ENCODE results near the gene SLC22A17.

The SLC22A17 gene

DNA sequence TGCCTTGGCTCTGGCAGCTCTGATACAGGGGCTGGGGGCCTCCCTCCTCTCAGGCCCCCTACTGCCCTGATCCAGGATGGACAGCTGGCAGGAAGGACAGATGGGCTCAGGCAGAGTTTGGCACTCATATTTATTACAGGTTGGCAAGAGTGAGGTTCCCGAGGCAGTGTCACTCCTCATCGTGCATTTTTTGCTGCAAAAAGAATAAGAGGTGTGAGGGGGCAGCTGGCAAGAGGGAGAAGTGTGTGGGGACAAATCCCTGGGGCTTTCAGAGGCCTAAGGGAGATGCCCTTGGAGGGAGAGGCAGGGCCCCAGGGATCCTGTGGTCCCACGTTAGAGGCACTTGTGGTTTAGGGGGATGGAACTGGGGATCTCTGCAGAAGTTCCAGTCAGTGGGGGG, 29.2 kb upstream of the SLC22A17 start:
- no peak for DNase-seq (ENCODE audit: low read depth in 2 of 2)

DNA sequence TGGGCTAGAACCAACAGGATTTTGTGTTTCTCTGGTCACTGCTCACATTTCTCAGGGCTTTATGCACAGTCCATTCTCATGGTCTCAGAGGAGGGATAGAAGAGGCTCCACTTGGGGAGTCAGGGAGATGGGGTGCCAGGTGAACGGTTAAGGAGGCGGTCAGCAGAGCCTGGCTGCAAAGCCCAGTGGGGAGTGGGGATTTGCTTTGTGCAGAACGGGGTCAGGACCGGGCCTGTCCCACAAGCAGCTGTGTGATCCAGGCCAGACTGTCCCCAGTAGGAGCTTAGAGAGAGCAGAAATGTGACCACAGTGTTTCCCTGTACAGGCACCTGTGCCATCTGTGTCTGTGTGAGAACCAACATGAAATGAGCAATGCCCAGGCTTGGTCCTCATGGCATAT, 28.3 kb upstream of the SLC22A17 start:
- DNase-seq (ENCODE audit: low read depth in 2 of 2) = no peak

DNA sequence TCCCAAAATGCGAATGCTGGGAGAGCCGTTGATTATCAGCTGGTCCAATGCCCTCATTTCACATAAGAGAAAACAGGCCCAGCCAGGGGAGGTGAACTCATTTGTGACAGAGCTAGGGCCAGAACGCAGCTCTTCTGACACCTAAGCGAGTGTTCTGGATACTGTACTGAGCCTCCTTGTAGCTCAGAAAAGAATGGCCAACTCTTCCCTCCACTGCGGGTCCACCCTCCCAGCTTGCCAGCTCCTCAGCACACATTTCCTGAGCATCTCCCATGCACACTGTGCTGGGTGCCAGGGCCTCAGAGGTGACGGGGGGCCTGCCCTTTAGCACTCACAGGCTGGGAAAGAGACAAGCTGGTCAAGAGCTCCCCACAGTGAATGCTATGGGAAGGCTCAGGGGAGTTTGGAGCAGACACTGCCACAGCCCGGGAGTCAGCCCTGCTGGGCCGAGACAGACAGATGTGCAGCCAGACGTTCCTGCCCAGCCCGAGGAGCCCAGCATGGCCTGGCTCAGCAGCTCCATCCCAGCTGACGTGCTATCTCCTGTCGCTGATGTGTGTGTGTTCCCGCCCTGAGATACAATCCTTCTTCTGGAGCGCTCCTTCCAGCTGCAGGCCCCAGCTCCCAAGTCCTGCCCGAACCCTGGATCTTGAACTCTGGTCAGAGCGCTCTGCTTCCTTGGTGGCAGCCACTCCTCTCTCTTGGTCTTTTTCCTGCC, 27.7 kb upstream of the SLC22A17 start:
- DNase-seq (ENCODE audit: low read depth in 2 of 2) = no peak

DNA sequence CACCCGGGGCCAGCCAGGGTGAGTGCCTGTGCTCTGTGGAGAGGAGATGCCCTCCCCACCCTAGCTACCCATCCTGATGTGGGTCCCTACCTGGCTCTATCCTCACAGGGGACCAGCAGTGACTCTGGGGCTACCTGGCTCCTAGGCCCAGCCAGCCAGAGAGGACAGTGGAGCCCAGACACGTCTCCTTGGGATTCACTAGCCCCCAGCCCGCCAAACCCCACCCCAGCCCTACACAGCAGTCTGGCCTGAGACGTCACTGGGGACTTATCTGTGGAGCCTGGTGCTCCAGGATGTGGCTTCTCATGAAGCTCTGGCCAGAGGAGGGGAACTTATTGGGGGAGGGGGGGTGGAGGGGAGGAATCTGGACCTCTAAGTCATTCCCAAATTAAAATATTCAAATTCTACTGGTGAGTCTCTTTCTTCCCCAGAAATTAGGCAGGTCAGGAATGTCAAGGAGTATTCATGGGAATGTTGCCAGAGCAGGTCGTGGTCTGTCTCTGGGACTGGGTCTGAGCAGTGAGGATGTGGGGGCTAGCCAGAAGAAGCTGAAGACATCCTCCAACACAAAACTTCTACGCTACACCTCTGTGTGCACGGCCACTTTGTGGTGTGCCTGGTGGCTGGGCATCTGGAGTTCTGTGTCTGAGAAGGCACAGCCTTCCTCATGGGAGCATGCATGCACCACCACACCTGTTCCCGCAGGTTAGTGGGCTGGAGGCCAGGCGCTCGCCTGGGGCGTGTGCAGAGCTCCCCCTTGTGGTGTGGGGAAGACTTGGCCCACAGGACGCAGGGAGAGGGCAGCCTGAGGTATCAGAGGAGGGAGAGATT, 26.9 kb upstream of the SLC22A17 start:
- peak; percentile 56 to 68 for DNase-seq (ENCODE audit: low read depth in 2 of 2)

DNA sequence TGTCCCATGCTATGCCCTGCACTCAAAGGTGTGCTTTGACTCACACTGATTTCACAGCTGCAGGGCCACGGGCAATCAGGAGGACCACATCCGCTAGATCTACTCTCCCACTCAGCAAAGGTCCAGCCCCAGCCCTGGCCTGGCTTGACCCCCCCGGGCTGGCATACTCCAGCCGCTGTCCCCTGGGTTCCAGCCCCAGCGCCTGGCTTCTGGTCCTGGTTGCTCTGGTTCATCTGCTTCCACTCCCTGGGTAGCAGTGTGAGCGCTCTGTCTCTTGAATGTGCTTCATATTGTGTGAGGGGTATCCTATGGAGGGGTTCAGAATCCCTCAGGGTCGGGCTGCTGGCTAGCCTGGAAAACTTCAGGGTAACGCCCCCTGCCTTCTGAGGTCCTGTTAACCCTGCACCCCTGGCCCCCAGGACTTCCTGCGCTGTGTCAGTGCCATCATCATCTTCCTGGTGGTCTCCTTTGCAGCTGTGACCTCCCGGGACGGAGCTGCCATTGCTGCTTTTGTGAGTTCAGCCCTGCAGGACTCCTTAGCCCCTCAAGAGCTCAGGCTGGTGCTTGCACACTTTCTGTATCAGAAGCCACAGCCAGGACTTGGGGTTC, 26.0 kb upstream of the SLC22A17 start:
- DNase-seq (ENCODE audit: low read depth in 2 of 2) = no peak

DNA sequence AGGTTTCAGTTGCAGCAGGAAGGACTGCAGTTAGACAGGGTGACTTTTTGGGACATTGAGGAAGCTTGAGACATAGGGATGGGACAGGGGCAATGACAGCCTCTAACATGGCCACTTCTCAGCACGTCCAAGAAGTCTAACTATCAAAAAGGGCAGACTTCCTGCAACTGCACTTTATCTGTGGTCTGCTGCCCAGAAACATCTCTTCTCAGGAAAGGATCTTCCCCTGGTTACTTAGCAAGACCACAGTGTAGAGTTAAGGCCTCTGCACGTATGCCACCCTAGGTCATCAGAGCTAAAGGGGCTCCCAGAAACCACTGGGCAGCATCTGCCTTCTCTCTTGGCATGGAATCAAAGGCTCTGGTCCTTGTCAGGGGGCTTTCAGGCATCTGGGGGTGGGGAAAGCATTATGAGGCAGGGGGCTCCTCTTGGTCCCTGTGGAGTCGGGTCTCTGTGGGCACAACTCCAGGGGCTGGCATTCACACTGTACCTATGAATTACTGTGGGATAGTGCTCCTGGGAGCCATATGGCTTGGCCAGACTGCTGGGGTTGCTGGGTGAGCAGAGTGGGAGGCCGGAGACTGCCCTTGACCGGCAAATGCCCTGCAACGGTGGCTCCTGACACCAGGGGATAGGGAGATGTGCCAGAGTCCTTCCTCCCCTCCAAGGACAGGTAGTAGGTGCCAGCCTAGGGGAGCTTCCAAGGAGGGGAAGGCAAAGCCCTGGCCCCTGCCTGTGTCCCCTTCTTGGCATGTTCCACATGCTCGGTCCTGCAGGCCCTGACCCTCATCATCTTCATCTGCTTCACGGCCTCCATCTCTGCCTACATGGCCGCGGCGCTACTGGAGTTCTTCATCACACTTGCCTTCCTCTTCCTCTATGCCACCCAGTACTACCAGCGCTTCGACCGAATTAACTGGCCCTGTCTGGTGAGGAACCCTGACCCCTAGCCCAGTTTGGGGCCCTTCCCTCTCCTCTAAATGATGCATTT, 25.2 kb upstream of the SLC22A17 start:
- DNase-seq (ENCODE audit: low read depth in 2 of 2) = no peak

DNA sequence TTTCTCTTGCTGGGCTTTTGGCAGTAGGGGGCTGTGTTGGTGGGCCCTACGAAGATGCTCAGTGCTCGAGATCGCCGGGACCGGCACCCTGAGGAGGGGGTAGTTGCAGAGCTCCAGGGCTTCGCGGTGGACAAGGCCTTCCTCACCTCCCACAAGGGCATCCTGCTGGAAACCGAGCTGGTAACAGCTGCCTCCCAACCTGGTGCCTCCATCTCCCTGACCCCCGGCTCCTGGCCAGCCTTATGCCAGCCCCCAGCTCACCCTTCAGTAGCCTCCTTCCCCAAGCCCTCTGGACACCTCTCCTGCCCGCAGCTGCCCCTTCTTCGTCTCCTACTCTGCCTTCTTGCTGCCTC, 24.5 kb upstream of the SLC22A17 start:
- DNase-seq (ENCODE audit: low read depth in 2 of 2) = no peak

DNA sequence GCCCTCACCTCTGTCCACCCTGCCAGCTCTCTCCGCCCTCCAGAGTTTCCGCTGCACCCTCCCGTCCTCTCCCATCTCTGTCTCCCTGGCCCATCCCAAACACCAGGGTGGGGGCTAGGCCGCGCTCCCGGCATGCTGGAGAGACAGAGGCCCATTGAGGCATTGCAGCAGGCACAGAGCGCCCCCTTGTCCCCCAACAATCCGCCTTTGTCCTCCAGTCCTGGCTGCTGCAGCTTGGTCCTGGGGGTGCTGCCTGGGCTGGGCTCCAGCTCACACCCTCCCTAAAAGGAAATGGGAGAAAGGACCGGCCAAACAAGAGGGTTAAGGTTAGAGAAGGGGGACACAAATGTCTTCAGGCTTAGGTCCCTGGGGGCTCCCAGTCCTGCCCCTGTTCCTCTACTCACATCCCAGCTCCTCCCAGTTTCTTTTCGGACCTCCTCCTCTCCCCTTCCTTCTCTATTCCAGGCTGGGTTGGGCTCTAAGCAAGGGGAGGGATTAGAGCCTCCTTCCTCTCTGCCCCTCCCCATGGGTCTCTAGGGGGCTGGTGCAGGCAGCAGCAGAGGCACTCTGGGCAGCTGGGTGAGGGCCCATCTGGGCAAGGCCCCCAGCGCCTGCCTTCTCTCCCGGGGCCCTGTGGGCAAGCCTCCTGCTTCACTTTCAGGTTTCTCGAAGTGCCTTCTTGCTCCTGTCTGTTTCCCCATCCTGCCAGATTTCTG, 24.0 kb upstream of the SLC22A17 start, which contains the start of gene CMTM5:
Gene CMTM5, plus strand, starts transcription at position 565 of the 716 bp plus-strand sequence. CDS start 206 bp downstream, outside the sequence.
- no peak for DNase-seq (ENCODE audit: low read depth in 2 of 2)

DNA sequence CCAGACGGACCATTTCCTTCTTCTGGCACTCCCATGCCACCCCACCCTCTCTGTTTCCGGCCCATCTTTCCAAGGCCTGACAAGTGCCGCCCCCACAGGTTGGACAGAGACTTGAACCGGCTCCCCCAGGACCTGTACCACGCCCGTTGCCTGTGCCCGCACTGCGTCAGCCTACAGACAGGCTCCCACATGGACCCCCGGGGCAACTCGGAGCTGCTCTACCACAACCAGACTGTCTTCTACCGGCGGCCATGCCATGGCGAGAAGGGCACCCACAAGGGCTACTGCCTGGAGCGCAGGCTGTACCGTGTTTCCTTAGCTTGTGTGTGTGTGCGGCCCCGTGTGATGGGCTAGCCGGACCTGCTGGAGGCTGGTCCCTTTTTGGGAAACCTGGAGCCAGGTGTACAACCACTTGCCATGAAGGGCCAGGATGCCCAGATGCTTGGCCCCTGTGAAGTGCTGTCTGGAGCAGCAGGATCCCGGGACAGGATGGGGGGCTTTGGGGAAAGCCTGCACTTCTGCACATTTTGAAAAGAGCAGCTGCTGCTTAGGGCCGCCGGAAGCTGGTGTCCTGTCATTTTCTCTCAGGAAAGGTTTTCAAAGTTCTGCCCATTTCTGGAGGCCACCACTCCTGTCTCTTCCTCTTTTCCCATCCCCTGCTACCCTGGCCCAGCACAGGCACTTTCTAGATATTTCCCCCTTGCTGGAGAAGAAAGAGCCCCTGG, 23.0 kb upstream of the SLC22A17 start:
- no peak for DNase-seq (ENCODE audit: low read depth in 2 of 2)

DNA sequence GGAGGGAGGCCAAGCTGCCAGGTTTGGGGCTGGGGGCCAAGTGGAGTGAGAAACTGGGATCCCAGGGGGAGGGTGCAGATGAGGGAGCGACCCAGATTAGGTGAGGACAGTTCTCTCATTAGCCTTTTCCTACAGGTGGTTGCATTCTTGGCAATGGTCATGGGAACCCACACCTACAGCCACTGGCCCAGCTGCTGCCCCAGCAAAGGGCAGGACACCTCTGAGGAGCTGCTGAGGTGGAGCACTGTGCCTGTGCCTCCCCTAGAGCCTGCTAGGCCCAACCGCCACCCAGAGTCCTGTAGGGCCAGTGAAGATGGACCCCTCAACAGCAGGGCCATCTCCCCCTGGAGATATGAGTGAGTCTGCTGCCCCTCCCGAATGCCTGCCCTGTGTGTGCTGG, 20.4 kb upstream of the SLC22A17 start:
- no peak for DNase-seq (ENCODE audit: low read depth in 2 of 2)

DNA sequence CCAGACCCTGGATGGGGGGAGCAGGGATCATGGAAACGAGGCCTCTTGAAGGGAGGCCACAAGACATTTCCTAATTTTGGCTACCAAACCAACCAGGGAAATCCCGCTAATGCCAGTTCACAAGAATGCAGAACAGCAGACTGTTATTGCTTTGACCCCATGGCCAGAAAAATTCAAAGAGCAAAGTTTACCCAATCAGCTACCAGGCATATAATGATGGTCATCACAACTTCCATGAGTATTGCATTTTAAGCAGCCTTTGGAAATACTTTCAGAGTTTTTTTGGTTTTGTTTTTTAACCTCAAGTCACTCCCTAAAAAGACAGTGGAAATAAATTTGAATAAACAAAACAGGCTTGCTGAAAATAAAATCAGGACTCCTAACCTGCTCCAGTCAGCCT, 19.8 kb upstream of the SLC22A17 start, which contains the start of gene IL25:
Gene IL25, plus strand, starts transcription at position 301 of the 400 bp plus-strand sequence.
- no peak for DNase-seq (ENCODE audit: low read depth in 2 of 2)

DNA sequence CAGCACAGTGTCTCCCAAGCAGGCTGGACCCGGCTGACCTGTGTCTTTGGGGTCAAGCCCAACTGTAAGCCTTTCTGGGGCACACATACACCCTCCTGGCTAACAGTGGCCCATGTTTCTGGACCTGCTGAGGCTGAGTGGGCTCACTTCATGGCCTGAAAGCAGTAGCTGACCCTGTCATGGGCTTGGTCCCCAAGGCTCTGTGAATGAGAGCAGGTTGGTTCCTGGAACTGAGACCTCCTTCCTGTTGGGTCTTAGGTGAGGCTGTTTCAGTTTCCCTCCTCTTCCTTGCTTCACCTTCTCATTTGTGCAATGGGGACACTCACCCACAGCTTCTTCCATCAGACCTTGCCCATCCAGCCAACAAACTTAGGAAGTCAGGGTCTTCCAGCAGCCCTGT, 19.2 kb upstream of the SLC22A17 start:
- DNase-seq (ENCODE audit: low read depth in 2 of 2) = no peak

DNA sequence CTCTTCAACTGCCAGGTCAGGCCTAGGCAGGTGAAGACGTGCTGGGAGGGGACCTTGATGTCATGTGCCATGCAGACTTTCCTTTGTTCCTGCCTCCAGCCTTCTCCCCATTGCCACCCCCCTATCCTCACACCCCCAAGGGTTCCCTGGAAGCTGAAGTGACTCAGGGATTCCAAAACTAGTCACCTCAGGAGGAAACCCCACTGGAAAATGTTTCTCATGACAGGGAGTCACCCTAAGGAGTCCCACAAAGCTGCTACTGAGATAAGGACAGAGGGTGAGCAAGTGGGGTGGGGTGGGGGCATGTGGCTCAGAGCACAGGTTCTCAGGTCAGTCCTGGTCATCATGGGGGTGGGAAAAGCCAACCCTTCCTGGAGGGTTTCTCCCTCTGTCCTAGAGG, 17.5 kb upstream of the SLC22A17 start:
- no peak for DNase-seq (ENCODE audit: low read depth in 2 of 2)

DNA sequence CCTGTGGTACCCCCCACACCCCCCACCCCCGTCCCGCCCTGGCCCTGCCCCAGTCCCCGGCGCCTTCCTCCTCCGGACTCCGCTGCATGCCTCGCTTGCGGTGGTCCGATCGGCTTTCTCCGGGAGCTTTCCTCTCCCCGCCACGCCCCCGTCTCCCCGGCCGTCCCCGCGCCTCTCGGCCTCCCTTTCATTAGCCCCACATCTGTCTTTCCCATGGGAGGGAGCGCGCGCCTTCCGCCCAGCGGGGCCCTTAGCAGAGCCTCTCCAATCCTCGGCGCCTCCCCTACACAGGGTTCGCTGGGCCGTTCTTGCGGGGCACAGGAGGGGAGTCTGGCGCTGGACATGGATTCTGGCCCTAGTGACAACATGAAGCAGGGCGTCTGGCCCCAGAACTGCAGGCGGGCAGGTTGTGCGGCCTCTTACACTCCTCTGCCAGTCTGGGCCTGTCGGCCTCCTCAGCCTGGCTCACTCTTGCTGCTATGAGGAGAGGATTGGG, 13.8 kb upstream of the SLC22A17 start:
- DNase-seq (ENCODE audit: low read depth in 2 of 2) = no peak

DNA sequence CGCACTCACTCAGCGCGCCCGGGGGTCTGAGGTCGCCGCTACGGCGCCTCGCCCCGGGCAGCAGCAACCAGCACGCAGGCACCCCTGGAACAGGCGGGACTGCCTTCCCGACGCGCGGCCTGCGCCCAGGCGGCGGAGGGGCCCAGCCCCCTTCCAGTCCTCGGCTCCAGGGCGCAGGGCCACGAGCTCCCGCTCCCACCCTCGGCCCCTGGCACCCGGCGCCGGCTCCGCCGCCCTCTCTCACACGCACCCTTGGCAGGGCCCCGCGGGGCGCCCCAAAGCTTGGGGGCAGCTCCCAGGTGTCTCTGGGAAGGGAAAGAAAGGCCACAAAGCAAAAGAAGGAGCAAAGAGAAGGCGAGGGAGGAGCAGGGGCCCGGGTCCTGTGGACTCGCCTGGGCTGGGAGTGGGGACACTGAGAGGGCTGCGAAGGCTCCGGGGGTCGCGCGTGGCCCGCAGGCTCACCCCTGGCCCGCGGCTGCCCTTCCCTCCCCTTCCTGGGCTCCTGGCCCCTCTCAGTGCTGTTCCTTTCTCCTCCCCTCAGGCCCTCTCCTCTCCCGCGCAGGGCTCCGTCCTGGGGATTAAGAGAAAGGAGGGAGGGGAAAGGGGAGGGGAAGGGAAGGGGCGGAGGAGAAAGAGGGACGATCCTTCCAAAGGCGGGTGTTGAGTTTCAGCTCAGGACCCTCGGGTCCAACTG, 13.2 kb upstream of the SLC22A17 start:
- DNase-seq (ENCODE audit: low read depth in 2 of 2) = no peak

DNA sequence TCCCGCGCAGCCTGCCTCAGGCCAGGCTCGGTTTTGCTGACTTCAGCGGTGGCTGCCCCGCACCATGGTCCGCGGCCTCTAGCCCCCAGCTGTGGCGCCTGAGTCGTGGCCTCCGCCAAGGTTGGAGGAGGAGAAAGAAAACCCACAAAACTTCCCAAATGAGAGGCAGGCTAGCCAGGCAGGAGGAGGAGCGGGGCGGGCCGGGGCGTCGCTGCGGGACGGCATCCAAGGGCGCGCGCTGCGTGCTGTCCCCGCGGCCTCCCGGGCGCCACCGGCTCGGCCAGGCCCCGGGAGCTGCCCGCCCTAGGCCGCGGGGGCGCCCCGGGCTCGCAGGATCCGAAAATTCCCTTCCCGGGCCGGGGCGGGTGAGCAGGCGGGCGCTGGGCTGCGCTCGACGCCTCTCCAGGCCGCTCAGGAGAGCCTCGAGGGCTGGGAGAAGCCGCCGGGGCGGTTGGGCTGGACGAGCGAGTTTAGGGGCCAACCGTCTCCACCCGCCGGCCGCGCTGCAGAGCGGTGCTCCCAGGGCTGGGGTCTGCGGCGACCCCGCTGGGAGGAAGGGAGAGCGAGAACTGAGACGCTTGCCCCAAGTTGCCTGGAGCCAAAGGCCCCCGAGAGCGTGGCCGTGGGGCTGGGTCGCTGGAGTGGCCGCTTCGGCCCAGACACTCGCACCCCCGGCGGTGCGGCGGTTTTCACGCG, 12.5 kb upstream of the SLC22A17 start, which contains the start of gene EFS:
Gene EFS, minus strand, starts transcription at position 137 of the 696 bp plus-strand sequence. CDS start 147 bp downstream, outside the sequence.
- DNase-seq (ENCODE audit: low read depth in 2 of 2) = no peak

DNA sequence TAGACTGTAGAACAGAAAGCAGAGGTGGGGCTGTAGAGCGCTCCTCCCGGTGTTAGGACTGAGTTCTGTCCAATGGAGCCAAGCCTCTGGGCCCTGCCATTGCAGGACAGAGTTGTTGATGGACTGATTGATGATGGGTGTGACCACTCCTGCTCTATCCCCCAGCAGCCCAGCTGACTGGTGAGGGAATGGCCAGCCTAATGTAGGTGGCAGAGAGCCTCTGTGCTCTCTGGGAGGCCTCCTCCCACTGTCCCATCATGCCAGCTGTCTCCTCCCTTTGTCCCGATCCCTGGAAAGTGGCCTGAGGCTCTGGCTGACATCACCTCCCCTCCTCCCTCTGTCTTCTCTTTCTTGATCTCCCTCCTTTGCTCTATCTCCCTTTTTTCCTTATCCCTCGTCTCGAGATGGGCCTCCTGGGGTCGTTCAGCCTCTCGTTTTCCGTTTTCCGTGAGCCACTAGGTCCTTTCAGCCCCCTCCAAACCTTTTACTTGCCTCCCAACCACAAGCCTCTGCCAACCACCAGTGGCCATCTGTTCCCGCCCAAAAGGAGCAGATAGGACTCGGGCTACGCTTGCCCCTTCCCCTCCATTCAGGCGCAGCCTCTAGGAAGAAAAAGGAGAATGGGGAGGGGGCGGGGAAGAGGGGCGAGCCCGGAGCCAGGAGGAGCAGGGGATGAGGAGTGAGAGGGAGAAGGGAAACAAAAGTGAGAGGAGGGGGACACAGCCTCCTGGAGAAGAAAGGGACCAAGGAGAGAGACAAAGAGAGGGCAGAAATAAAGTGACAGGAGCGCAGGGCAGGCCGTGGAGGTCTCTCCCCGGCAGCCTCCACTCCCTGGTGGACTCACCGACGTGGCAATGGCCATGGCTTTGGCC, 11.7 kb upstream of the SLC22A17 start:
- DNase-seq (ENCODE audit: low read depth in 2 of 2) = no peak

DNA sequence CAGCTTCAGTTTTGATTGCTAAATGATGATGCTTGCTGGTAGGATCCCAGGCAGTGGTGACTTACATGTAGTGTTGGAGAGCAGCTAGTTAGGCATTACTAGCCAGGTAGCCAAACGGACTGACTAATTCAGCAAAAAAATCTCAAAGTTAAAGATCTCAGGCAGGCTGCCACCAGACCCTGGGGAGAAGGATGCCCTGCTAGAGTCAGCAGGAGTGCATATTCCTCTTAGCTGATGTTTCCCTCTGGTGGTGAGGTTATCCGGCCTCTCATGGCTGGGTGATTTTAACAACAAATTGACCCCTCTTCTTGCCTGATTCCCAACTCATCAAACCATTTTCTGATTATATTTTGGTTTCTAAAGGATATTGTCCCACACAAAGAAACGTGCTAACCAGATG, 9.5 kb upstream of the SLC22A17 start:
- DNase-seq (ENCODE audit: low read depth in 2 of 2) = no peak

Measured in stimulated activated CD4-positive, alpha-beta T cell treated with anti-CD3 and anti-CD28 coated beads, Interleukin-1b, Interleukin-23, amount 100 ng/mL, for 4 hours (primary cell).